Caco-2 (cell line): ENCODE results near the gene SLC29A3. TPM values are rescaled to one million over a fixed set of nuclear protein-coding genes. Genes with fewer than 3 reads are reported as not detected.

Experiments used
- BruUV-seq: library from RNA; stranded (reverse); fragments of 400-500 nt; replicated peaks from 2 replicates; lab custom pipeline; 2021; lab: Mats Ljungman, UMichigan
- CTCF ChIA-PET: fragments of 300-600 bp; sonication (Branson Sonifier 250); formaldehyde crosslinking; loops from one replicate; lab custom pipeline; 2022; ENCODE audit warnings: antibody characterized with exemption; lab: Charles Lee
- POLR2A ChIA-PET: fragments of 300-600 bp; sonication (Branson Sonifier 250); formaldehyde crosslinking; loops from one replicate; lab custom pipeline; 2022; ENCODE audit warnings: antibody characterized with exemption; lab: Charles Lee
- DNase-seq, 2 experiments: peaks; one replicate each; pipeline versions ENCODE4 v3.0.0 to v3.0.0-alpha.2; 2020 to 2022
- H3K27me3 ChIP-seq: replicated peaks from 2 replicates; pipeline ENCODE4 v1.6.0; 2011; ENCODE audit warnings: low read length; ENCODE audit not compliant: control insufficient read depth, insufficient read depth
- H3K36me3 ChIP-seq: 2 replicates; pipeline ENCODE4 v1.5.1; 2011; ENCODE audit warnings: low read length; ENCODE audit not compliant: control insufficient read depth, insufficient read depth
- H3K4me1 ChIP-seq: fragments of 250-450 bp; sonication (Bioruptor Pico); 2 replicates; pipeline ENCODE4 v1.5.1; 2020; ENCODE audit warnings: mild to moderate bottlenecking
- H3K4me3 ChIP-seq: 2 replicates; pipeline ENCODE4 v1.5.1; 2011; ENCODE audit warnings: low read depth, mild to moderate bottlenecking, control low read depth, low read length
- H3K9me3 ChIP-seq: fragments of 250-450 bp; sonication (Bioruptor Pico); 2 replicates; pipeline ENCODE4 v1.5.1; 2020; ENCODE audit warnings: mild to moderate bottlenecking, moderate library complexity
- H3K27ac Mint-ChIP-seq: one replicate; pipeline ENCODE4 v1.8.0; 2022; ENCODE audit warnings: mixed read lengths; ENCODE audit not compliant: unreplicated experiment
- H3K27me3 Mint-ChIP-seq: one replicate; pipeline ENCODE4 v1.8.0; 2022; ENCODE audit warnings: mixed read lengths; ENCODE audit not compliant: insufficient read depth, unreplicated experiment
- H3K36me3 Mint-ChIP-seq: one replicate; pipeline ENCODE4 v1.8.0; 2022; ENCODE audit warnings: mild to moderate bottlenecking, mixed read lengths; ENCODE audit not compliant: insufficient read depth, unreplicated experiment
- H3K4me1 Mint-ChIP-seq: one replicate; pipeline ENCODE4 v1.8.0; 2022; ENCODE audit warnings: low read depth, mixed read lengths; ENCODE audit not compliant: unreplicated experiment
- H3K4me3 Mint-ChIP-seq: one replicate; pipeline ENCODE4 v1.8.0; 2022; ENCODE audit warnings: mild to moderate bottlenecking, moderate library complexity, mixed read lengths; ENCODE audit not compliant: unreplicated experiment
- H3K9me3 Mint-ChIP-seq: one replicate; pipeline ENCODE4 v1.8.0; 2022; ENCODE audit warnings: mixed read lengths; ENCODE audit not compliant: unreplicated experiment
- CTCF ChIP-seq, 2 experiments: fragments of 200-600 bp in 1 of 2; IDR thresholded peaks; 1 replicate in 1 of 2; 2 replicates in 1 of 2; pipeline versions ENCODE4 v1.5.1 to v1.8.0; 2011 to 2022; ENCODE audit warnings: antibody characterized with exemption in 1 of 2, control low read depth in 1 of 2, inconsistent platforms in 1 of 2, low read depth in 1 of 2, low read length in 1 of 2, mild to moderate bottlenecking in 1 of 2, moderate library complexity in 1 of 2; ENCODE audit not compliant: insufficient read depth in 1 of 2, severe bottlenecking in 1 of 2, unreplicated experiment in 1 of 2
- intact Hi-C: fragments of 100-400 bp; cut with micrococcal nuclease; formaldehyde crosslinking; loops from one replicate; pipeline ENCODE4 v1.10.0; 2022; ENCODE audit not compliant: unreplicated experiment
- total RNA-seq: library from RNA; stranded (reverse); gene quantifications from 2 replicates; pipeline ENCODE4 v1.2.3, GENCODE V29; 2022

Gene SLC29A3
- total RNA-seq, 1 experiment from 2014 or later, result 20.7 TPM

GRCh38 chr10:71351087-71351486 lies 32.0 kb downstream of the SLC29A3 start:
- no peaks in the 10 kb centered on the region for H3K36me3 ChIP-seq
- Mint-ChIP-seq H3K27me3 (no peaks in the 10 kb centered on the region), H3K4me3 (no peak overlapping the region), H3K4me1 (peaks cover 18% of the 10 kb centered on the region), H3K36me3 (no peaks in the 10 kb centered on the region), H3K9me3 (no peaks in the 10 kb centered on the region), H3K27ac (no peak overlapping the region)
- TF ChIP-seq CTCF (IDR thresholded peaks at IDR 0.05; ENCODE audit: insufficient read depth in 1 of 2, low read depth in 1 of 2, low read length in 1 of 2, severe bottlenecking in 1 of 2, unreplicated experiment in 1 of 2), result no peak
- H3K9me3 ChIP-seq, result no peaks in the 10 kb centered on the region
- CTCF ChIA-PET, result interaction anchor here (1.0 to 1.2 kb wide), 2 partner anchors 26 to 197 kb away, joined by 3 read pairs; no protein-coding TSS in a partner anchor
- H3K27me3 ChIP-seq, result no peaks in the 10 kb centered on the region
- intact Hi-C loops, result no loop called here
- no peak for DNase-seq
- POLR2A ChIA-PET, result no interaction called here
- no TSS peak for BruUV-seq
- H3K4me1 ChIP-seq, result peaks cover 27% of the 10 kb centered on the region
- H3K4me3 ChIP-seq, result no peak overlapping the region

GRCh38 chr10:71351628-71352319 lies 32.7 kb downstream of the SLC29A3 start:
- no peaks in the 10 kb centered on the region for H3K36me3 Mint-ChIP-seq
- H3K27me3 ChIP-seq, result no peaks in the 10 kb centered on the region
- no peak overlapping the region for H3K27ac Mint-ChIP-seq
- H3K4me3 Mint-ChIP-seq, result no peak overlapping the region
- no peaks in the 10 kb centered on the region for H3K9me3 ChIP-seq
- TF ChIP-seq CTCF (IDR thresholded peaks at IDR 0.05; ENCODE audit: insufficient read depth in 1 of 2, low read depth in 1 of 2, low read length in 1 of 2, severe bottlenecking in 1 of 2, unreplicated experiment in 1 of 2), result no peak
- H3K4me1 ChIP-seq, result peaks cover 27% of the 10 kb centered on the region
- POLR2A ChIA-PET, result no interaction called here
- H3K36me3 ChIP-seq, result no peaks in the 10 kb centered on the region
- H3K27me3 Mint-ChIP-seq, result no peaks in the 10 kb centered on the region
- intact Hi-C loops, result no loop called here
- no peaks in the 10 kb centered on the region for H3K9me3 Mint-ChIP-seq
- peaks cover 18% of the 10 kb centered on the region for H3K4me1 Mint-ChIP-seq
- BruUV-seq, result no TSS peak
- CTCF ChIA-PET, result interaction anchor here (0.6 to 1.2 kb wide), 2 partner anchors 25 to 224 kb away, joined by 3 to 5 read pairs; no protein-coding TSS in a partner anchor
- DNase-seq, result no peak
- H3K4me3 ChIP-seq, result no peak overlapping the region

GRCh38 chr10:71353639-71354038 lies 34.6 kb downstream of the SLC29A3 start:
- H3K9me3 Mint-ChIP-seq, result no peaks in the 10 kb centered on the region
- no peaks in the 10 kb centered on the region for H3K27me3 Mint-ChIP-seq
- no peak overlapping the region for H3K27ac Mint-ChIP-seq

More at GRCh38 chr10:71353639-71354038, 34.6 kb downstream of the SLC29A3 start:
- Mint-ChIP-seq H3K4me3 (no peak overlapping the region), H3K4me1 (peaks cover 3% of the 10 kb centered on the region), H3K36me3 (no peaks in the 10 kb centered on the region)
- no peak for TF ChIP-seq CTCF (IDR thresholded peaks at IDR 0.05; ENCODE audit: insufficient read depth in 1 of 2, low read depth in 1 of 2, low read length in 1 of 2, severe bottlenecking in 1 of 2, unreplicated experiment in 1 of 2)
- BruUV-seq, result no TSS peak
- intact Hi-C loops, result no loop called here
- H3K9me3 ChIP-seq, result no peaks in the 10 kb centered on the region
- no peak overlapping the region for H3K4me3 ChIP-seq
- no peak for DNase-seq
- POLR2A ChIA-PET, result no interaction called here
- H3K4me1 ChIP-seq, result peaks cover 14% of the 10 kb centered on the region
- no peaks in the 10 kb centered on the region for H3K36me3 ChIP-seq
- no peaks in the 10 kb centered on the region for H3K27me3 ChIP-seq
- CTCF ChIA-PET, result no interaction called here
